OCI-LY1 (cell line): ENCODE data around the gene RXYLT1.

Experiments
- H2AFZ ChIP-seq: fragments of 200-600 bp; sonication (generic), shearing (Covaris generic); 2 replicates; pipeline ENCODE4 v1.6.0; 2014; ENCODE audit warnings: antibody characterized with exemption, mild to moderate bottlenecking, low read length
- H3F3A ChIP-seq: fragments of 200-600 bp; sonication (generic), shearing (Covaris generic); 2 replicates; pipeline ENCODE4 v1.6.0; 2014; ENCODE audit warnings: mild to moderate bottlenecking, antibody characterized with exemption, low read length, moderate library complexity; ENCODE audit not compliant: insufficient read depth
- H3K27ac ChIP-seq: fragments of 200-600 bp; sonication (generic); 2 replicates; pipeline ENCODE4 v1.5.1; 2014; ENCODE audit warnings: low read length, mixed run types, mild to moderate bottlenecking, low read depth; ENCODE audit not compliant: poor library complexity, severe bottlenecking
- H3K27me3 ChIP-seq: fragments of 200-600 bp; sonication (generic); 2 replicates; pipeline ENCODE4 v1.6.0; 2014; ENCODE audit warnings: antibody characterized with exemption, mild to moderate bottlenecking, low read length, moderate library complexity; ENCODE audit not compliant: insufficient read depth
- H3K36me3 ChIP-seq: fragments of 200-600 bp; sonication (generic); 2 replicates; pipeline ENCODE4 v1.6.1; 2014; ENCODE audit warnings: mild to moderate bottlenecking, antibody characterized with exemption, low read length, moderate library complexity, mixed read lengths; ENCODE audit not compliant: insufficient read depth
- H3K4me1 ChIP-seq: fragments of 200-600 bp; sonication (generic); 2 replicates; pipeline ENCODE4 v1.5.1; 2014; ENCODE audit warnings: mild to moderate bottlenecking, low read length, moderate library complexity; ENCODE audit not compliant: insufficient read depth, severe bottlenecking
- H3K4me2 ChIP-seq: fragments of 200-600 bp; sonication (generic), shearing (Covaris generic); 2 replicates; pipeline ENCODE4 v1.6.1; 2014; ENCODE audit warnings: low read length
- H3K4me3 ChIP-seq: fragments of 200-600 bp; sonication (generic); 2 replicates; pipeline ENCODE4 v1.5.1; 2014; ENCODE audit warnings: low read length, low read depth, mild to moderate bottlenecking, mixed read lengths; ENCODE audit not compliant: poor library complexity, severe bottlenecking
- H3K79me2 ChIP-seq: fragments of 200-600 bp; shearing (Covaris generic); 2 replicates; pipeline ENCODE4 v1.6.1; 2016; ENCODE audit warnings: mixed run types, low read length, mixed read lengths; ENCODE audit not compliant: insufficient read depth
- H3K9ac ChIP-seq: fragments of 200-600 bp; sonication (generic), shearing (Covaris generic); 2 replicates; pipeline ENCODE4 v1.6.1; 2014; ENCODE audit warnings: mild to moderate bottlenecking, low read length, mixed read lengths
- H3K9me2 ChIP-seq: fragments of 200-600 bp; sonication (generic), shearing (Covaris generic); 2 replicates; pipeline ENCODE4 v1.6.1; 2014; ENCODE audit warnings: low read depth, mild to moderate bottlenecking, low read length, mixed read lengths
- H3K9me3 ChIP-seq: fragments of 200-600 bp; shearing (Covaris generic); 2 replicates; pipeline ENCODE4 v1.6.1; 2014; ENCODE audit warnings: low read length, mixed read lengths
- H4K20me1 ChIP-seq: fragments of 200-600 bp; sonication (generic), shearing (Covaris generic); 2 replicates; pipeline ENCODE4 v1.6.0; 2016; ENCODE audit warnings: mild to moderate bottlenecking, low read length; ENCODE audit not compliant: insufficient read depth
- EZH2 ChIP-seq: fragments of 200-600 bp; sonication (generic), shearing (Covaris generic); IDR thresholded peaks from 2 replicates; pipeline ENCODE4 v1.8.0; 2017; ENCODE audit warnings: borderline replicate concordance, mixed run types, mild to moderate bottlenecking, antibody characterized with exemption, low read length, moderate library complexity, mixed read lengths
- TF ChIP-seq, protein P1 (sequence below): fragments of 200-600 bp; sonication (generic), shearing (Covaris generic); IDR thresholded peaks from 2 replicates; pipeline ENCODE4 v1.5.1; 2017; ENCODE audit warnings: mild to moderate bottlenecking, antibody characterized with exemption, low read length, moderate library complexity, mixed read lengths

Gene RXYLT1

DNA sequence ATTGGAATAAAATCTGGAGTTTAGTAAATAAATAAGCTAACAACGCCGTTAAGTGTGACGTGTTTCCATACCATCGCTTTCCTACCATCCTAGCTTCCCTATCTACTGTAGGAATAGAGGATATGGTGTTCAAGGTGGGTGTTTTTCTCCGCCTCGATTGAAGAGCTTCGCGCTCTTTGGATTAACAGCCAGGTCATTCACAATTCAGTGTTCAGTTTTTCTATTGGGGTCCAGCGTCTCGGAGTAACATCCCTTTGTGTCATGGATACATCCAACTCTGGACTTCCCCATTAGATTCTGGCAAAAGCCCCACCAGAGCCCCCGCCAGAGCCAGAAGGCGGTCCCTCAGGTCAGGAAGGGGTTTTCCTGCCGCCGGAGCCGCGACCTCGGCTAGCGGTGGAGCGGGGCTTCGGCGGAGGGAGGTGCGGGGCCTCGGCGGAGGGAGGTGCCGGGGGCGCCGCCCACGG is 63.6 kb downstream of the RXYLT1 start:
- H3K9me2 ChIP-seq: no peaks in the 10 kb centered on the region
- H3K27ac ChIP-seq: no peak overlapping the region
- peaks cover 13% of the 10 kb centered on the region for H3K4me1 ChIP-seq
- H4K20me1 ChIP-seq: no peaks in the 10 kb centered on the region
- H3K9me3 ChIP-seq: no peaks in the 10 kb centered on the region
- H3F3A ChIP-seq: no peaks in the 10 kb centered on the region
- H3K27me3 ChIP-seq: no peaks in the 10 kb centered on the region
- H2AFZ ChIP-seq: no peak overlapping the region
- TF ChIP-seq, protein P1, sequence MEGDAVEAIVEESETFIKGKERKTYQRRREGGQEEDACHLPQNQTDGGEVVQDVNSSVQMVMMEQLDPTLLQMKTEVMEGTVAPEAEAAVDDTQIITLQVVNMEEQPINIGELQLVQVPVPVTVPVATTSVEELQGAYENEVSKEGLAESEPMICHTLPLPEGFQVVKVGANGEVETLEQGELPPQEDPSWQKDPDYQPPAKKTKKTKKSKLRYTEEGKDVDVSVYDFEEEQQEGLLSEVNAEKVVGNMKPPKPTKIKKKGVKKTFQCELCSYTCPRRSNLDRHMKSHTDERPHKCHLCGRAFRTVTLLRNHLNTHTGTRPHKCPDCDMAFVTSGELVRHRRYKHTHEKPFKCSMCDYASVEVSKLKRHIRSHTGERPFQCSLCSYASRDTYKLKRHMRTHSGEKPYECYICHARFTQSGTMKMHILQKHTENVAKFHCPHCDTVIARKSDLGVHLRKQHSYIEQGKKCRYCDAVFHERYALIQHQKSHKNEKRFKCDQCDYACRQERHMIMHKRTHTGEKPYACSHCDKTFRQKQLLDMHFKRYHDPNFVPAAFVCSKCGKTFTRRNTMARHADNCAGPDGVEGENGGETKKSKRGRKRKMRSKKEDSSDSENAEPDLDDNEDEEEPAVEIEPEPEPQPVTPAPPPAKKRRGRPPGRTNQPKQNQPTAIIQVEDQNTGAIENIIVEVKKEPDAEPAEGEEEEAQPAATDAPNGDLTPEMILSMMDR: no peak
- no peak for TF ChIP-seq EZH2
- H3K4me3 ChIP-seq: peak overlapping the region; percentile 76
- peak overlapping the region; percentile 100 for H3K4me2 ChIP-seq
- H3K79me2 ChIP-seq: no peaks in the 10 kb centered on the region
- H3K9ac ChIP-seq: peak overlapping the region; percentile 47; the same call in 1 of the 2 replicates
- H3K36me3 ChIP-seq: no peaks in the 10 kb centered on the region

DNA sequence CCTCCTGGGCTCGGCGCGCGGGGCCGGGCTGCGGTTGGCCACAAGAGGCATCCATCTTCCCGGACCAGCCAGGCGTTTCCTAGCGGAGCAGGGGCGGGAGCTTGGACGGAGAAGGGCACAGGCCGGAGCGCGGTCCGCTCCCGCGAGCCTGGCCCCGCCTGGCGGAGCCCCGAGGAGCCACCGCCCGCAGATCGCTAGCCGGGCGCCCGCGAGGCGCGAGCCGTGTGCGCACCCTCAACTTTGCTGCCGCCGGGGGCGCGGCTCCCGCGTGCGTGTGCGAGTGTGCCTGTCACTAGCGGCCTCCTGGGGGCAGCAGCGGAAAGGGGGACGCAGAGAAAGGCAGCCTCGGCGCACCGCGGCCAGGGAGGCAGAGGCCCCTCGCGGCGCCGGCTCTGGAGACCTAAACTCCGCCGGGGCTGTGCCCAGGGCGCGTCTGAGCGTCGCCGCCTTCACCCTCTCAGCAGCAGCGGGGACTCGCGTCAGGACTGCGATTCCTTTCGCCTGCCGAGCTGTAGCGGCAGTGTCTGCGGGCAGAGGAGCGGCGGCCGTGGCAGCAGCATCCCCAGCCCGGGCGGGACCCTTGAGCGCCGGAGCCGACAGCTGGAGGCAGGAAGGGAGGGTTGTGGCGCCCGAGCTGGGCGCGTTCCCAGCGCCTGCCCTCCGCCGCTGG is 64.1 kb downstream of the RXYLT1 start:
- no peak overlapping the region for H3K27ac ChIP-seq
- H2AFZ ChIP-seq: no peak overlapping the region

DNA sequence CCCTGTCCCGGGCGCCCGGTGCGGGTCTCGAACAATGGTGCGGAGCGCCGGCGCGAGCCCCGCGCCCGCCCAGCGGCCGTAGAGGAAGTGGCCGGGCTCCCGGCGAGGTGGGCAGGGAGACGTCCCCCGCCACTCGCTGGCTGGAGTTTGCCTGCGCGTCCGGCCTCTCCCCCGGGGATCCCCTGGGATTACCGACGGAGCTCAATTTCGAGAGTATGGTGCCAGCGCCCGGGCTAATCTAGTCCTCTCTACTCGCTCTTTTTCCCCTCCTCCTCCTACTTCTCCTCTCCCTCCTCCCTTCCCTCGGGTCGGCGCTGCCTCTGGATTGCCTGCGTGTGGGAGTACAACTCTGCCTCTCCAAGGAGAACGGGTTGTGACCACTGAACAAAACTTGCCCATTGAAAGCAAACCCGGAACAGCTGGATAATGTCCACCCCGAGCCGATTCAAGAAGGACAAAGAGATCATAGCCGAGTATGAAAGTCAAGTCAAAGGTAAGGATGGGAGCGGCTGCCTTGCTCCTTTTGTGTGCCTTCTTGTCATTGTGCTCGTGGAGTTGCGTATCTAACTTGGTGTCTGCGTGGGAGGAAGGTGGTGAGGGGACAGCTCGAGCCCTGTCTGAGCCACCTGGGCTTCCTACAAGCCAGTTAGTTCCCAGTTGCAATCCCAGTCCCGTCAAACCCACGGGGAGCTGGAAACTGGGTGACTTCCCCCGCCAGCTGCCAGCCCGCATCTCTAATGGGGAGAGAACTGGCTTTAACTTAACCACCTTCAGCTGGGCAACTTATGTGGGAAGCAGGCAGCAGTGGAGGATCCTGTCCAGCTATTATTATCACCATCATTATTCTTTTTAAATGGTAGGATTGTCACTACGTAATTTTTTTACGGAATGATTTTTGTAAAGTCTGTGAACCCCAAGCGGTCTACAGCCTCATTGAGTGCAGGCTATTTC is 65.0 kb downstream of the RXYLT1 start, which contains the start of gene SRGAP1:
Gene SRGAP1, plus strand, starts transcription at position 310 of the 951 bp plus-strand sequence. Its CDS starts 117 bp downstream, at position 427.
- peak within 1 kb of the TSS; percentile 76 for H3K4me3 ChIP-seq
- H2AFZ ChIP-seq: no peak within 1 kb of the TSS
- no peaks in the 10 kb centered on the region for H3K79me2 ChIP-seq
- no peaks in the 10 kb centered on the region for H3F3A ChIP-seq
- no peaks in the 10 kb centered on the region for H3K27me3 ChIP-seq
- peak within 1 kb of the TSS; percentile 100 for H3K4me2 ChIP-seq
- peaks cover 13% of the 10 kb centered on the region for H3K4me1 ChIP-seq
- no peaks in the 10 kb centered on the region for H3K9me3 ChIP-seq
- TF ChIP-seq, protein P1: no peak
- no peak for TF ChIP-seq EZH2
- no peaks in the 10 kb centered on the region for H3K36me3 ChIP-seq
- no peak within 1 kb of the TSS for H3K27ac ChIP-seq
- H3K9me2 ChIP-seq: no peaks in the 10 kb centered on the region
- no peaks in the 10 kb centered on the region for H4K20me1 ChIP-seq
- peak within 1 kb of the TSS; percentile 52 for H3K9ac ChIP-seq

More for the DNA sequence above, 64.1 kb downstream of the RXYLT1 start:
- Histone ChIP-seq H3K4me3 (peak overlapping the region; percentile 76), H3F3A (no peaks in the 10 kb centered on the region), H3K36me3 (no peaks in the 10 kb centered on the region), H3K79me2 (no peaks in the 10 kb centered on the region), H3K27me3 (no peaks in the 10 kb centered on the region), H3K9ac (peak overlapping the region; percentile 52), H3K4me2 (peak overlapping the region; percentile 100), H3K4me1 (peaks cover 13% of the 10 kb centered on the region), H4K20me1 (no peaks in the 10 kb centered on the region), H3K9me2 (no peaks in the 10 kb centered on the region), H3K9me3 (no peaks in the 10 kb centered on the region)
- TF ChIP-seq, protein P1: peak; percentile 82
- TF ChIP-seq EZH2: no peak
